Measurements from ENCODE around the gene C5orf34. TPM values are rescaled to one million over a fixed set of nuclear protein-coding genes. Genes with fewer than 3 reads are reported as not detected.
"Not testable (repeated sequence)": the region's sequence is repeated elsewhere in the genome, so short reads cannot be mapped to it uniquely, and the experiment has no call there.

Gene C5orf34
- total RNA-seq, 4 donors from 2014 or later, result 0.64 to 5.4 (median 0.77) TPM

GRCh38 chr5:43461066-43461465, 53.9 kb downstream of the C5orf34 start:
- TF ChIP-seq CTCF (IDR thresholded peaks at IDR 0.05) (no peak), POLR2AphosphoS5 (IDR thresholded peaks at IDR 0.05) (no peak)
- WGBS, result 89% methylated on average over 1 of the region's 1 CpG
- Histone ChIP-seq H3K36me3 (peaks cover 7% of the 10 kb centered on the region), H3K4me1 (no peaks in the 10 kb centered on the region), H3K9me3 (peaks cover 11% of the 10 kb centered on the region), H3K4me3 (no peak overlapping the region), H3K27me3 (no peaks in the 10 kb centered on the region), H3K27ac (no peak overlapping the region)
- DNase-seq (ENCODE audit: low spot score in 2 of 2), result no peak

GRCh38 chr5:43456556-43456955, 58.4 kb downstream of the C5orf34 start:
- Histone ChIP-seq H3K4me3 (no peak overlapping the region), H3K27ac (no peak overlapping the region), H3K4me1 (no peaks in the 10 kb centered on the region), H3K9me3 (peaks cover 11% of the 10 kb centered on the region), H3K36me3 (peaks cover 3% of the 10 kb centered on the region), H3K27me3 (no peaks in the 10 kb centered on the region)
- WGBS, result 92% methylated on average over 3 of the region's 3 CpGs
- DNase-seq (ENCODE audit: low spot score in 2 of 2), result no peak
- TF ChIP-seq POLR2A (IDR thresholded peaks at IDR 0.05), result no peak
- no peak for TF ChIP-seq POLR2AphosphoS5 (IDR thresholded peaks at IDR 0.05)
- TF ChIP-seq EP300 (IDR thresholded peaks at IDR 0.05), result no peak
- no peak for TF ChIP-seq CTCF (IDR thresholded peaks at IDR 0.05)

DNA sequence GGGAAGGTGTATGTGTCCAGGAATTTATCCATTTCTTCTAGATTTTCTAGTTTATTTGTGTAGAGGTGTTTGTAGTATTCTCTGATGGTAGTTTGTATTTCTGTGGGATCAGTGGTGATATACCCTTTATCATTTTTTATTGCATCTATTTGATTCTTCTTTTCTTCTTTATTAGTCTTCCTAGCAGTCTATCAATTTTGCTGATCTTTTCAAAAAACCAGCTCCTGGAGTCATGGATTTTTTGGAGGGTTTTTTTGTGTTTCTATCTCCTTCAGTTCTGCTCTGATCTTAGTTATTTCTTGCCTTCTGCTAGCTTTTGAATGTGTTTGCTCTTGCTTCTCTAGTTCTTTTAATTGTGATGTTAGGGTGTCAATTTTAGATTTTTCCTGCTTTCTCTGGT, 73.4 kb downstream of the C5orf34 start:
- not testable (repeated sequence) for DNase-seq (ENCODE audit: low spot score in 2 of 2); H3K27ac ChIP-seq; H3K27me3 ChIP-seq; H3K4me3 ChIP-seq; H3K9me3 ChIP-seq; H3K4me1 ChIP-seq
- peaks cover 24% of the 10 kb centered on the region for H3K36me3 ChIP-seq

DNA sequence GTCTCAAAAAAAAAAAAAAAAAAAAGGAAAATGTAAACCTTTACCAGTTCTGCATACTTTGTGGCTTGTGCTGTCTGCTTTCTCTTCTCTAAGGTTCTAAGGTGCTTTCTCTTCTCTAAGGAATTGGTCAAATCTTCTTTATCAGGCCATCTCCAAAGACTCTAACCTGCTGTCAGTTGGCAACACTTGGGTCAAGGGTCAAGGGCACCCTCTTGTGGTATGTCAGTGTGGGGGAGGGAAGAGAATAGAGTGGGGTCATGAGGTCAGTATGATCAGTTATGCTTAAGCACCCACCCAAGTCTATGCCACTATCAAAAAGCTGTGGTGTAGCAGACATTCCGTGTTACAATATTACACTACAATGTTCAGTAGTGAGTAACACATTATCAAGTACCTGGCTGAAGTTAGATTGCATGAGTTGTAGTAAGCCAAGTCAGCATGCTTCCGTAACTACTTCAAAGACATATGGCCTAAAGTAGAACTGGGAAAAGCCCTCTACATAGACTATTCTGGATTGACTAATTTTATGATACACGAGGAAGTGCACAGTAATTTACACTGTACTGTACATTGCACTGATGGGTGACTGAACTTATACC, 77.8 kb downstream of the C5orf34 start:
- Histone ChIP-seq H3K27ac (no peak overlapping the region), H3K36me3 (no peaks in the 10 kb centered on the region), H3K4me1 (peaks cover 15% of the 10 kb centered on the region), H3K27me3 (no peaks in the 10 kb centered on the region), H3K4me3 (no peak overlapping the region), H3K9me3 (peaks cover 4% of the 10 kb centered on the region)
- 97% methylated on average over 3 of the region's 3 CpGs for WGBS
- no peak for TF ChIP-seq POLR2A (IDR thresholded peaks at IDR 0.05)
- TF ChIP-seq CTCF (IDR thresholded peaks at IDR 0.05), result no peak
- TF ChIP-seq EP300 (IDR thresholded peaks at IDR 0.05), result no peak
- TF ChIP-seq POLR2AphosphoS5 (IDR thresholded peaks at IDR 0.05), result no peak
- DNase-seq (ENCODE audit: low spot score in 2 of 2), result no peak

Other genes starting within 250 kb of the C5orf34 start
- gene HMGCS1, start 201.7 kb downstream of the C5orf34 start, total RNA-seq, result 100 to 1,000 TPM in 2 of 4 donors, 10 to 100 TPM in 2; 92.4 to 160 (median 119) TPM
- gene CCL28, start 102.8 kb downstream of the C5orf34 start, total RNA-seq, result 10 to 100 TPM; 10.7 to 24.8 (median 17.8) TPM
- gene TMEM267, start 31.3 kb downstream of the C5orf34 start, total RNA-seq, result 10 to 100 TPM in 2 of 4 donors, 1 to 10 TPM in 2; 4.8 to 13.4 (median 10.6) TPM
- gene PAIP1, start 41.9 kb upstream of the C5orf34 start, total RNA-seq, result 10 to 100 TPM; 41.5 to 69.1 (median 47.4) TPM
- gene NNT, start 88.0 kb upstream of the C5orf34 start, total RNA-seq, result 10 to 100 TPM; 23.9 to 38.3 (median 32.7) TPM